ENCODE results near the gene PCDHGA1.

DNA sequence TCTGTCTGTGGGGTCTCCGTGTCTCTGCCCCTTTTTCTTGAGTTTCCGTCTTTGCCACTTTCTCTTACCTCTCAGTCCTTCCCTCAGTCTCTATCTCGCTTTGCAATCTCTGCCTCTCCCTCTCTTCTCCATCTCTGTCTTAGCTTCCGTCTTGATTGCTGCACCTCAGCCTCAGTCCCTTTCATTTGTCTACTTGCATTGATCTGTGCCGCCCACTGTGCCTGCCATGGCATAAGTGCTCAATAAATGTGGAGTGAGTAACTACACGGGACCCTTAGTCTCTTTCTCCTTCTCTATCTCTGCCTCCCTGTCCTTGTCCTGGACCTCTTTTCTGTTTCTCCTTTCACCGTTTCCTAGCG is 165.1 kb downstream of the PCDHGA1 start:
- no peak for TF ChIP-seq ZNF174 (tag by site-specific recombination; IDR thresholded peaks at IDR 0.05)
- TF ChIP-seq, protein P1, sequence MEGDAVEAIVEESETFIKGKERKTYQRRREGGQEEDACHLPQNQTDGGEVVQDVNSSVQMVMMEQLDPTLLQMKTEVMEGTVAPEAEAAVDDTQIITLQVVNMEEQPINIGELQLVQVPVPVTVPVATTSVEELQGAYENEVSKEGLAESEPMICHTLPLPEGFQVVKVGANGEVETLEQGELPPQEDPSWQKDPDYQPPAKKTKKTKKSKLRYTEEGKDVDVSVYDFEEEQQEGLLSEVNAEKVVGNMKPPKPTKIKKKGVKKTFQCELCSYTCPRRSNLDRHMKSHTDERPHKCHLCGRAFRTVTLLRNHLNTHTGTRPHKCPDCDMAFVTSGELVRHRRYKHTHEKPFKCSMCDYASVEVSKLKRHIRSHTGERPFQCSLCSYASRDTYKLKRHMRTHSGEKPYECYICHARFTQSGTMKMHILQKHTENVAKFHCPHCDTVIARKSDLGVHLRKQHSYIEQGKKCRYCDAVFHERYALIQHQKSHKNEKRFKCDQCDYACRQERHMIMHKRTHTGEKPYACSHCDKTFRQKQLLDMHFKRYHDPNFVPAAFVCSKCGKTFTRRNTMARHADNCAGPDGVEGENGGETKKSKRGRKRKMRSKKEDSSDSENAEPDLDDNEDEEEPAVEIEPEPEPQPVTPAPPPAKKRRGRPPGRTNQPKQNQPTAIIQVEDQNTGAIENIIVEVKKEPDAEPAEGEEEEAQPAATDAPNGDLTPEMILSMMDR (tag by site-specific recombination; IDR thresholded peaks at IDR 0.05): no peak
